ENCODE results near the gene FIGN. TPM values are rescaled to one million over a fixed set of nuclear protein-coding genes. Genes with fewer than 3 reads are reported as not detected.

FIGN gene
- total and polyA plus RNA-seq, 9 of the 15 experiments (the other 6 are each of a cell fraction or from before 2014, with no cell fraction given), result 0.02 TPM; not detected in 8

DNA sequence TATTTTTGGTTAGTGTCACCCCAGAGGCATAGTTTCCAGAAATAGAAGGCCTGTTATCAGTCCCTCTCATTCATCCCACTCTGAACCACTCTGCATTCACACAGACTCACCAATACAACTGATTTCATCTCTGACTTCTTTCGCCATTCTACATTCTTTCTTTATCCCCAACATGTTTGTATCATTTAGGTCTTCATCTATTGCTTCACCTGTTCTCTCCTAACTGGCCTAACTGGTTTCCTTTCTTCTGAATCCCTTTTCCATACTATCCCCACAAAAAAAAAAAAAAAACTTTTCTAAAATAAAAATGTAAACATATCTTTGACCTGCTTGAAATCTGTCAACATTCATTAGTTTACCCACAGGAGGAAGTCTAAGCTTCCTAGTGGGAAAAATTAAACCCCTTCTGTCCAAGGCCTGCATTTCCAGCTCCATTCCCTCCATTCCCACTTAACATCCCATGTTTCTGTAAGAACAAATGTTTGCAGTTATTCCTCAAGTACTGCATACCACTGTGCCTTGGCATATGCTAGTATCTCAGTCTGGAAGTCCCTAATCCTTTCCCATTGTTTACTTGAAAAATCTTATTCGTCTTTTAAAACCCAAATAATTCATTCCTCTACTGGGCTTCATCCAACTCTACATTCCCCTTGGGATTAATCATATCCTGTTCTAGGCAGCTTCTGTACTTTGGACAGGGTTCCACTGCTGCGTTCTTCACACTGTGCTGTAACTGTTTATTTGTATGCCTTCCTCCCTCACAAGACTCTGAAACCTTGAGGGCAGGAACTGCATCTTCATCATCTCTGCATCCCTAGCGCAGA, 68.5 kb downstream of the FIGN start:
- in situ Hi-C loops (cut with MboI) (no loop called here), intact Hi-C loops (cut with micrococcal nuclease) (no loop called here)
- no peaks in the 10 kb centered on the region for H3K36me3 ChIP-seq (ENCODE audit: control insufficient read depth, insufficient read depth, low read length)
- POLR2A ChIA-PET, result interaction anchor here (0.6 kb wide), 1 partner anchor 26 kb away, joined by 7 read pairs; no protein-coding TSS in a partner anchor
- CTCF ChIA-PET (ENCODE audit: low intra/inter-chr PET ratio), result interaction anchor here (0.7 kb wide), 1 partner anchor 930 kb away, joined by 4 read pairs; no protein-coding TSS in a partner anchor
- 2% methylated on average over 4 of the region's 4 CpGs for WGBS (ENCODE audit: insufficient coverage, low coverage, missing lambda C conversion rate)
- no peak overlapping the region for H3K4me3 ChIP-seq
- BruUV-seq (replicated peaks), result no TSS peak
- H4K20me1 ChIP-seq (replicated peaks; ENCODE audit: control insufficient read depth, insufficient read depth, low read length), result no peaks in the 10 kb centered on the region
- FAIRE-seq (no peak), DNase-seq (ENCODE audit: extremely low read depth in 1 of 4, low spot score in 3 of 4) (no peak), ATAC-seq (no peak)
- no peaks in the 10 kb centered on the region for H3K27me3 ChIP-seq (ENCODE audit: control insufficient read depth in 2 of 2, insufficient read depth in 2 of 2, low read length in 2 of 2)
- no peaks in the 10 kb centered on the region for H3K9me1 ChIP-seq (ENCODE audit: control insufficient read depth, insufficient read depth, low read length)
- H3K9me3 ChIP-seq (replicated peaks; ENCODE audit: control insufficient read depth, insufficient read depth, low read depth, low read length), result no peaks in the 10 kb centered on the region; the same call in 1 of the 2 replicates
- TF ChIP-seq U2AF2 (optimal IDR thresholded peaks at IDR 0.05; ENCODE audit: low read depth, low read length), result no peak
- no peak for TF ChIP-seq ZC3H4 (CRISPR knock-in tag; IDR thresholded peaks at IDR 0.05; ENCODE audit: borderline replicate concordance)
- TF ChIP-seq ZNF764 (CRISPR knock-in tag; IDR thresholded peaks at IDR 0.05; ENCODE audit: low read depth), result no peak
- TF ChIP-seq ZNF639 (CRISPR knock-in tag; conservative IDR thresholded peaks at IDR 0.05 in 1 of 2, IDR thresholded peaks at IDR 0.05 in 1 of 2), result no peak
- TF ChIP-seq ZNF79 (CRISPR knock-in tag; IDR thresholded peaks at IDR 0.05; ENCODE audit: low read depth), result no peak
- TF ChIP-seq, protein P1, sequence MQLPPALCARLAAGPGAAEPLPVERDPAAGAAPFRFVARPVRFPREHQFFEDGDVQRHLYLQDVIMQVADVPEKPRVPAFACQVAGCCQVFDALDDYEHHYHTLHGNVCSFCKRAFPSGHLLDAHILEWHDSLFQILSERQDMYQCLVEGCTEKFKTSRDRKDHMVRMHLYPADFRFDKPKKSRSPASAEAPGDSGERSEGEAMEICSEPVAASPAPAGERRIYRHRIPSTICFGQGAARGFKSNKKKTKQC (CRISPR knock-in tag; IDR thresholded peaks at IDR 0.05), result no peak
- TF ChIP-seq UBTF (IDR thresholded peaks at IDR 0.05; ENCODE audit: borderline replicate concordance in 1 of 2, low read depth in 2 of 2, low read length in 2 of 2), result no peak
- no peak for TF ChIP-seq ZNF584 (CRISPR knock-in tag; IDR thresholded peaks at IDR 0.05; ENCODE audit: low read depth)
- no peak for TF ChIP-seq ZNF174 (CRISPR knock-in tag; IDR thresholded peaks at IDR 0.05)
- TF ChIP-seq FOXA1 (IDR thresholded peaks at IDR 0.05; ENCODE audit: borderline replicate concordance), result no peak
- H3K9ac ChIP-seq (ENCODE audit: insufficient read depth in 1 of 2, low read depth in 2 of 2, low read length in 2 of 2), result no peak overlapping the region
- no peaks in the 10 kb centered on the region for H3K4me1 ChIP-seq (replicated peaks in 1 of 2; ENCODE audit: control insufficient read depth in 2 of 2, insufficient read depth in 2 of 2, low read length in 2 of 2)
- H3K79me2 ChIP-seq (ENCODE audit: control insufficient read depth, insufficient read depth, low read length), result no peaks in the 10 kb centered on the region
- no peak overlapping the region for H3K27ac ChIP-seq (ENCODE audit: extremely low read depth, low read depth, low read length)
- no peak overlapping the region for H2AFZ ChIP-seq (ENCODE audit: low read depth, low read length)
- no peak overlapping the region for H3K4me2 ChIP-seq (ENCODE audit: insufficient read depth, low read length)

Data from K562 (cell line).